Activated T-cell treated with anti-CD3 and anti-CD28 coated beads for 48 hours (primary cell): Measurements from ENCODE around the gene NKIRAS2.
A peak's percentile ranks its signal among the peaks of the same experiment; 100 is the strongest.

Experiments
- DNase-seq: peaks from one replicate; pipeline ENCODE4 v3.0.0-alpha.2; 2020; ENCODE audit warnings: low read depth

Gene NKIRAS2

DNA sequence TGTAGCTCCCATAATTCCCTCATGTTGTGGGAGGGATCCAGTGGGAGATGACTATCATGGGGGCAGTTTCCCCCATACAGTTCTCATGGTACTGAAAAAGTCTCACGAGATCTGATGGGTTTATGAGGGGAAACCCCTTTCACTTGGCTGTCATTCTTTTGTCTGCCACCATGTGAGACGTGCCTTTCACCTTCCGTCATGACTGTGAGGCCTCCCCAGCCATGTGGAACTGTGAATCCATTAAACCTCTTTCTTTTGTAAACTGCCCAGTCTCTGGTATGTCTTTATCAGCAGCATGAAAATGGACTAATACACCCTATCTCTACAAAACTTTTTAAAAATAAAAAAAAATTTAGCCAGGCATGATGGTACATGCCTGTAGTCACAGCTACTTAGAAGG is 36.7 kb downstream of the NKIRAS2 start:
- DNase-seq, result no peak

DNA sequence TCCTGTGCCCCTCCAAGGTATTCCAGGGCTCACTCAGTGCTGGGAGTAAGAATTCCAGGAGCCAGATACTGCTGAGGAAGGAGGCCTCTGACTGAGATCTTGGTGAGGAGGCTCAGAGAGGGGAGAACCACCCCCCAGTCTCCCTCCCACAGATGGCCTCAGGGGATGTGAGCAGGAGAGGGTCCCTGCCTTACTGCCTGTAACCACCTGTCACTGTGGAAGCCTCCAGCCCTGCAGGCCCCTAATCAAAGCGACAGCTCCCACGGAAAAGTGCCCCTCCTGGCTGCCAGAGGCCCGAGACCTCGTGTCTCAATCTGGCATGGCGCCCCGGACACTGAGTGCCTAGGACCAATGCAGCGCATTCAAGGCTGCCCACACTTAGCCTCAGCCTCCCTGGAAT is 38.2 kb downstream of the NKIRAS2 start:
- DNase-seq, result no peak

DNA sequence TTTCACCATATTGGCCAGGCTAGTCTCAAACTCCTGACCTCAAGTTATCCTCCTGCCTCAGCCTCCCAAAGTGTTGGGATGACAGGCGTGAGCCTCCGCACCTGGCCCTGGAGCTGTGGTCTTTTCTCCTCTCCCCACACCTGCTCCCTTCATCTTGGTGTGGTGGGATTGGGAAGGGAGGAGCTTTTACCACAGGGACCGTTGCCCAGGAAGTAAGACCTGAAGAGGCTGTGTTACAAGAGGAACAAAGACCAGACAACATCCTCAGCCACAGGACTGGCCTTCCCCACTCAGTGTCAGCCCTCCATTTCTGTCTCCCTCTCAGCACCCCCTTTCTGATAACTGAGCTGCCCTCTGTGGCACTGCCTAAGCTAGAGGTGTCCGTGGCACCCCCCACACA is 39.9 kb downstream of the NKIRAS2 start:
- no peak for DNase-seq

DNA sequence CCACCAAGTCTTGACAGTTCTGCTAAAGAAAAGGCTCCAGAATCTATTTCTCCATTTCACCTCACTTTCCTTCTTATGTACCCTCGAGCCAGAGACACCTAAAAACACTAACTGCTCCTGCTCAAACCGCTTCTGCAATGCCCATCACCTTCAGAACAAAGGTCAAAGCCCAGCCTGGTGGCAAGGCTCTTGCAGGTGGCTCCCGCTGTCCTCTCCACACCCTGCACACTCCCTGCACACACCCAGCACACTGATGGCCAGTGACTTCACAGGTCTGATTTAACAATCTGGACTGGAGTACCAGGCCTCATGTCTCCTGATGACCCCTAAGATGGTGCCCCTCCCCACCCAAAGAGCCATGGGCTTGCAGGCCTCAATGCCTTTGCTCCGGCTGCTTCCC is 40.3 kb downstream of the NKIRAS2 start:
- DNase-seq, result no peak

DNA sequence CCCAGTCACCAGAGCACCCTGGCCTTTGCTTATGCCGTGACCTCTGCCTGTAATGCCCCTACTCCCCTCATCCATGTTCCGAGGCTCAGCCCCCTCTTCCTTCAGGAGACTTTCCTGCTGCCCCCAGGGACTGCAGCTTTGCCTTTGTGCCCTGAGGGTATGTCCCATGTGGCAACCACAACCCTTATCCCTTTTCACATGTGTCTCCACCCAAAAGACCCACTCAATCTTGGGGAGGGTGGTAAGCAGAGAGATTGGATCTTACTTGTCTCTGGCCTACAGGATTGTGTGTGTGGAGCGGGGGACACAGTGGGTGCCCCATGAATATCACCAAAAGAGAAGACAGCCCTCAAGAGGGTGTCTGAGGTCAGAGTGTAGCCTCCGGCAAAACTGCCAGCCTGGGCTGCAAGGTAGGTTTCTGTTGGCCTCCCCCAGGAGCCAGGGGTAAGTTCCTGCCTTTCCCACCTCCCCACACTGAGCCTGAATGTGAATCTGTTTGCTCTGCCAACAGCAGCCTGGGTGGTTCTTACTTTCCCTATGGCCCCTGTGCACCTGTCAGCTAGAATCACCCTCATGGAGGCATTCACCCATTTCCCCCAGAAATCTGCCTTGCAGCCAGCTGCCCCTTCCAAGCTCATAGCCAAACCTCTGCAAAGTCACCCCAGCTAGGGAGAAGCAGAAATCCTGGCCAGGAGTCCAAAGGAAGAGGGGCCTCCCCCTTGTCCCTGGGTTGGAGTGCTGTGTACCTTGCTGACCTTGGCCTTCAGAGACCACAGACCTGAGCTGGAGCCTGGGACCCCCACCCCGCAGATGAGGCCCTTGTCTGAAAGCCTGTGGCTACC is 42.0 kb downstream of the NKIRAS2 start:
- no peak for DNase-seq

DNA sequence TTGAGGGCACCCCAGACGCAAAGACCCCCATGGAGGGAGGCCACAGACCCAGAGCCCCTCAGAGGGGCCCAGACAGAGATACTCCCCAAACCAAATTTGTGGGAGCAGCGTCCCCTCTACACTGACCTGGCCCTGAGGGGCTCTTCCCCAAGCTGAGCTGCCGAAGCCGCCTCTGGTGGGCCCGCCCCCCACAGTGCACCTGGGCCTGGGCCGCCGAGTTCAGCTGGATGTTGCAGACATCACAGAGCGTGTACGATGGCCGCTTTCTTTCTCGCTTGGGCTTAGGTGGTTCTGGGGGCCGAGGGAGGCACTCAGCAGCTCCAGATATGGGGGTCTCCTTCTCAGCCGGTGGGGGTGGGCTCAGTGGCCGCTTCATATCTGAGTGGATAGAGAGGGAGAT is 42.8 kb downstream of the NKIRAS2 start:
- no peak for DNase-seq

DNA sequence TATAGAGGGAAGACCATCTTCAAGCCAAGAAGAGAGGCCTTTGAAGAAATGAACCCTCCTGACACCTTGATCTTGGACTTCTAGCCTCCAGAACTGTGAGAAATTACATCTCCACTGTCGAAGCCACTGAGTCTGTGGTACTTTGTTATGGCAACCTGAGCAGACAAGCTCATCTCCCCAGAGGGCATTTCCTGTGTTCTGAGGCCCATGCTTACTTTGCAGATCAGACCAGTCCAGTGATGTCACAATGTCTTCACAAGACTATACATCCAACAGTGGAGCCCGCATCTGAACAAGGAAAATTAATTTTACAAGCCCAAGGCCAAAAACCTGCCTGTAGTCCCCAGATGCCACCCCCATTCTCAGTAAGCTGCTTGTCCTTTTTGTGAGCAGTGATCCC is 45.3 kb downstream of the NKIRAS2 start:
- no peak for DNase-seq

DNA sequence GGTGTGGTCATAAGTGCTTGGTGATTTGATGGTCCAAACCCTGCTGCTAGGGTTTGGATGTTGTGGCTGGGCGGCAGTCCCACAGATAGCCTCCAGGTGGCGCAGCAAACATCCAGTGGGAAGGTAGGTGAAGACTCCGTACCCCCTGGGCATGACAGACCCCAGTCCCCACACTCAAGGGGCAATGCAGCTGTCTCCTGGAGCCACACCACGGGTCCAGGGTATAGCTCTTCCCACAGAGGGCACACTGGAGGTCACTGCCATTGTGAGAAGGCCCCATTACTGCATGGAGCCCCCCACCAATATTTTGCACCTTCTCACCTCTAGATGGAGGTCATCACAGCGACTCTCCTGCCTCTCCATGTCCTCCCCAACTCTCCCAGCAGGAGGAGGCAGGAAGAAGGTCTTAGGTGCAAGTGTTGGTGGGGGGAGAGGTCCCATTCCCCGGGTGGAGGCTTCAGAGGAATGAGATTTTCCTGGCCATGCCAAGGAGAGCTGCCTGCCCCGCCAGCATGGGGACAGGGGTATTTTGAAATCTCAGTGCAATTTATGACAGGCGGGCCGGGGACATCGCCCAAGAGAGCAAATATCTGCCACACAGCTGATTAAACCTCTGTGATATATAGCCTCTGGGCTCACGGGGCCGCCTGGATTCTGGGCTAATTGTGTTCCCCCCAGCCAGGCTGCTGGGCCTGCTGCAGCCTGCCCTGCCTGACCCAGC is 47.6 kb downstream of the NKIRAS2 start:
- DNase-seq, result peak; percentile 68

DNA sequence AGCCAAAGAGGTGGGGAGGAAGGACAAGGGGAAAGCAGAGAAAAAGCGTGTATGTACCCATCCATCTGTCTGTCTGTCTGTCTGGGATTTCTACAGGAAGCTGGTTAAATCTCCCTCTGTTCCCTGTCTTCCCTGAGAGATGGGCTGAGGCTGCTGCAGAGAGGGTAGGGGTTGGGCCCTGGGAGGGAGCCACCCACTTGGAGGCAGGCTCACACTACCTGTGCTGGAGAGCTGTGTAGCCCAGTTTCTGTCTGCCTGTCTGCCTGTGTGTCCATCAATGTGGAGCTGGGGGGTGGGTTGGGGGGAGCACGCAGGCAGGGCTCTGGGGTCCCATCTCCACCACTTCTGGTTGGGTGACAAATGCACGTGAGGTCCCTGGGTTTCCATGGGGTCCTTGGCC is 49.1 kb downstream of the NKIRAS2 start:
- DNase-seq, result no peak

DNA sequence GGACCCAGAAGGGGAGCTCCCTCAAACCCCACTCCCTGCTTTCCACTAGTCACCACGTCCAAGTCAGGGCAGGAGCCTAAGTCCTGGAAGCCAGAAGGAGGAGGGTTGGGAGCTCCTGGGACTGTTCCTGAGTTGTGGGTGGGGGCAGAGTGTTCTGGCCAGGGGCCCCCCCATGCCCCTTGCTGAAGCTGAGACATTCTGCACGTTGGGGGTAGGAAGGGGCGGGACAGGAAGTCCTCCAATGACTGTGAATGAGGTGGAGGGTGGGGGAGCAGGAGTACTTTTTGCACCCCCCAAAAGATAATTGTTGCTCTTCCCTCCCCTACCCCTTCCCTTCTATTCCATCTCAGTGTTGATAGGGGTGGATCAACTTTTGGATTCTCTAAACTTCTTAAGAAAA is 51.9 kb downstream of the NKIRAS2 start:
- no peak for DNase-seq

DNA sequence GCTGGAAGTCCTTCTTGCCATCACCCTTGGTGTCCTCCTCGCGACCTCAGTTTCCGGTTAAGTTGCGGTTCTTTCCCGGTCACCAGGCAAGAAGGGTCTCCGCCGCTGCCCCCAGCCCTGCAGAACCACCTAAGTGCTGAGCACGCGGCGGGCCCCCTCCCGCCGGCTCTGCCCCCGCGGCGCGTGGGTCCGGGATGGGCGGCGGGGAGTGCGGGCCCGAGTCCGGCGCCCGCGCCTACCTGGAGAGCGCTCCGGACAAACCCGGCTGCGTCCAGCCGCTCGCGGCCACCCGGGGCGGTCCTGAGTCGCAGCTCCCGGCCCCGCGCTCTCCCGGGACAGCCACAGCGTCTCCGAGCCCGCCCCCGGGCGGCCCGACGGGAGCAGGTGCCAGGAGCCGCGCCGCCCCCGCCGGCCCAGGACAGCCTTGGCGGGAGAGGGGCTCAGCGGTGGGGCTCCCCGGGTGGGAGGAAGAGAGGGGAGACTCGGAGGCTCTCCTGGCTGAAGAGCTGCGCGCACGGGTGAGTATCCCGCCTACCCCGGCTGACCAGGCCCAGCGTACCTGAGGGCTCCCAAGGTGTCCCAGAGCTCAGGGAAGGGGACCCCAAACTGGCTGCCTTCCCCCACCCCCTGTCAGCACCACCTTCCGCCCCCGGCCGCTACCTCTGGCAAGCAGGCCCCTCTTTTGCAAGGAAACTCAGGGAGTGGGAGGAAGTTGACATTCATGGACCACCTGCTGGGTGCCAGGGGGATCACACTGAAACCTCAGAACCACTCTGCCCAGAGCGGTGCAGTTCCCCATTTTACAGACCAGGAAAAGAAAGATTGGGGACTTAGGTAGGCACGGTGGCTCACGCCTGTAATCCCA is 52.7 kb downstream of the NKIRAS2 start:
- no peak for DNase-seq
